LNCAP (cell line): ENCODE measurements around the gene TNFAIP3.

Experiments used
- TF ChIP-seq, protein P1 (sequence below): fragments of 450-650 bp; IDR thresholded peaks from 2 replicates; pipeline ENCODE4 v1.5.1; 2017; ENCODE audit warnings: mild to moderate bottlenecking

Gene TNFAIP3

DNA sequence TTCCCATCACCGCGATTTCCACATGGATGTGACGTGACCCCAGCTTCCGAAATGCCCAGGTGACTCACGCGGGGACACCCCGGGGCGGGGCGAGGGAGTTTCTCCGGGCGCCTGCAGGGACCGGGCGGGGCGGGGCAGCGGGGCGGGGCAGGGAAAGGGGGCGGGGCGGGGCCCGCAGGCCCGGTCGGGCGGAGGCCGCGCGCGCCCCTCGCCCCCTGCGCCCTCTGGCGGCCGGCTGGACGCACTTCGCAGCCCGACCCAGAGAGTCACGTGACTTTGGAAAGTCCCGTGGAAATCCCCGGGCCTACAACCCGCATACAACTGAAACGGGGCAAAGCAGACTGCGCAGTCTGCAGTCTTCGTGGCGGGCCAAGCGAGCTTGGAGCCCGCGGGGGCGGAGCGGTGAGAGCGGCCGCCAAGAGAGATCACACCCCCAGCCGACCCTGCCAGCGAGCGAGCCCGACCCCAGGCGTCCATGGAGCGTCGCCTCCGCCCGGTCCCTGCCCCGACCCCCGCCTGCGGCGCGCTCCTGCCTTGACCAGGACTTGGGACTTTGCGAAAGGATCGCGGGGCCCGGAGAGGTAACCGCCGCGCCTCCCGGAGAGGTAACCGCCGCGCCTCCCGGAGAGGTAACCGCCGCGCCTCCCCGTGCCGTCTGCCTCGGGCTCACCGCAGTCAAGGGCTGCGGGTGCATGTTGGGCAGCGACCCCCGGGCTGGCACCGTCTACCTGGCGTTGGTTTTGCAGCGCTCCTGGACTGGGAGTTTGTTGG lies at the start of gene TNFAIP3:
TNFAIP3 (plus strand) TSS at position 346 of the 771 bp plus-strand sequence. CDS start 3,969 bp downstream, outside the sequence.
- TF ChIP-seq, protein P1, sequence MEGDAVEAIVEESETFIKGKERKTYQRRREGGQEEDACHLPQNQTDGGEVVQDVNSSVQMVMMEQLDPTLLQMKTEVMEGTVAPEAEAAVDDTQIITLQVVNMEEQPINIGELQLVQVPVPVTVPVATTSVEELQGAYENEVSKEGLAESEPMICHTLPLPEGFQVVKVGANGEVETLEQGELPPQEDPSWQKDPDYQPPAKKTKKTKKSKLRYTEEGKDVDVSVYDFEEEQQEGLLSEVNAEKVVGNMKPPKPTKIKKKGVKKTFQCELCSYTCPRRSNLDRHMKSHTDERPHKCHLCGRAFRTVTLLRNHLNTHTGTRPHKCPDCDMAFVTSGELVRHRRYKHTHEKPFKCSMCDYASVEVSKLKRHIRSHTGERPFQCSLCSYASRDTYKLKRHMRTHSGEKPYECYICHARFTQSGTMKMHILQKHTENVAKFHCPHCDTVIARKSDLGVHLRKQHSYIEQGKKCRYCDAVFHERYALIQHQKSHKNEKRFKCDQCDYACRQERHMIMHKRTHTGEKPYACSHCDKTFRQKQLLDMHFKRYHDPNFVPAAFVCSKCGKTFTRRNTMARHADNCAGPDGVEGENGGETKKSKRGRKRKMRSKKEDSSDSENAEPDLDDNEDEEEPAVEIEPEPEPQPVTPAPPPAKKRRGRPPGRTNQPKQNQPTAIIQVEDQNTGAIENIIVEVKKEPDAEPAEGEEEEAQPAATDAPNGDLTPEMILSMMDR, result peak; percentile 83

DNA sequence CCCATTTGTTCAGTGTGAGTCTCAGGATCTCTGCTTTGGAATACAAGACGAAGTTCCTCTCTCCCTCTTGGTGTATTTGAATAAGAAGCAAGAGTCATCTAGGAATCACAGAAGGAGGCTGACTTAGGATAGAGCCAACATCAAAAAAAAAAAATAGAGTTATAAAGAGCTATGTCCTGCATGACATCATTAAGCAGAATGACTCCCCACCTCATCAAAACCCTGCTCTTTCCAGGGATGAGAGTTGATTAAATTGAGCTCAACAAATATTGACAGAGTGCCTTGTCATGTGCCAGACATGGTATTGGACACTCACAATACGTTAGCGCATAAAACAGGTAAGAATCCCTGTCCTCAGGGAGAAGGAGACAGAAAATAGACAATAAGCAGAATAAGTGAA lies 48.6 kb upstream of the TNFAIP3 start:
- TF ChIP-seq, protein P1, result no peak

DNA sequence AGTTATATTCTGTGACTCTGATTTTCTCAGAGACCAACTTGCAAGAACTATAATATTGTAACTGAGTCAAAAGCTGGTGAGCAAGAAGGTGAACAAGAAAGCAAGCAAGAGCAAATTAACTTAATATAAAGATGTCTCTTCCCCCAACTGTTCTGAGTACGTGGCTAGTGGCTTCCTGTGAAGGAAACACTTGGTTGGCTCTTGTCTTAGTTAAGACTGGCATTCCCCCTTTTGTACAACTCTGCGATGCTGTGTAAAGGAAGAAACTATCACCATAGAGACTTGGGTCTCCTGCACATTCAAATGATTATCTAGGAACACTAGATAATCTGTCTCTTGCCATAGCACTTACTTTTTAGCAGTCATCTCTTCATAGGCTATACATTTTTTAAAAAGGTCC lies 47.3 kb upstream of the TNFAIP3 start:
- TF ChIP-seq, protein P1, result no peak

DNA sequence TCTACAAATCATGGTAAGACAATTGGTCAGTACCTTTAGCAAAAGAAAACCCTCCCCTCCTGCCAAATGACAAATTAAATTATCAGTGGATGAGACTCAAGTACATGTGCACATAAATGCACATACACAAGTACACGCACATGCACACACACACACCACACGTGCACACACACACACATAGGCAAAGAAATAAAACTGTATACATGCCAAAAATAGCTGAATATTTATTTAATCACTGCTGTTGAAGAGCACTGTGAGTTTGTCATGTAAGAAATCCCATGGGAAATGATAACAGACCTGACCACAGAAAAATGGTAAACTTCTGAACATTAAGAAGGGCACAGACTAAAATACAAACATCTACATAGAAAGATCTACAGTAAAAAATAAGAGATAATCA lies 46.6 kb upstream of the TNFAIP3 start:
- TF ChIP-seq, protein P1, result no peak

DNA sequence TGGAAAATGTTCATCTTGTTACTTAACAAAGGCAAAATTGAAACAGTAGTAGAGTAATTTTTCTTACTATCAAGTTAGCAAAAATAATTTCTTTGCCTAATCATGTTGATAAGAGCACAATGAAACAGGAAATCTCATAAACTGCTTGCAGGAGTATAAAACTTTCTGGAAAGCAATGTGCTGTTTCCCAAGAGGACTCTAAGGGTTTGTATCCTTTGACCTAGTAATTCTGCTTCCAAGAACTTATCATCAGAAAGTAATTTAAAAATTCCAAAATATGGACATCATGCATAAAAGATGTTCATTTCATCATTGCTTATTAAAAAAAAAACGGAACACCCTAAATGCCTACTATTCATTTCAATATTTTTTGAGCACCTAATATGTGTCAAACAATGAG lies 46.1 kb upstream of the TNFAIP3 start:
- TF ChIP-seq, protein P1, result no peak

DNA sequence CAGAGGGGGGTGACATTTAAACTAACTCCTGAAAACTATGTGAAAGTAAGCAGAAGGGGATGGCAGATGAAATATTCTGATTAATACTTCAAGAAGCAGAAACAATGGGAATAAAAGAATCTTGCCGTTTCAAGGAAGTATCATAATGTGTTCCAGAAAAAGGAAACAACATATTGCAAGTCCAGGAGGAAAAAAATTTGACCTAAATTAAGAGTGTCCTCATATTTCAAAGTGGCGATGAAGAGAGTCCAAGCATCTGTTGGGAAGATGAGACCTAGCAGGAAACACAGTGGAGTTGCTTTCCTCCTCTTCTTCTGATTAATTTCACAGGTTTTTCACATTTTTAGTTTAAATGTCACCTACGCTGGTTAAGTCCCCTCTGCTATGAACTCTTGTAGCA lies 45.6 kb upstream of the TNFAIP3 start:
- TF ChIP-seq, protein P1, result no peak

DNA sequence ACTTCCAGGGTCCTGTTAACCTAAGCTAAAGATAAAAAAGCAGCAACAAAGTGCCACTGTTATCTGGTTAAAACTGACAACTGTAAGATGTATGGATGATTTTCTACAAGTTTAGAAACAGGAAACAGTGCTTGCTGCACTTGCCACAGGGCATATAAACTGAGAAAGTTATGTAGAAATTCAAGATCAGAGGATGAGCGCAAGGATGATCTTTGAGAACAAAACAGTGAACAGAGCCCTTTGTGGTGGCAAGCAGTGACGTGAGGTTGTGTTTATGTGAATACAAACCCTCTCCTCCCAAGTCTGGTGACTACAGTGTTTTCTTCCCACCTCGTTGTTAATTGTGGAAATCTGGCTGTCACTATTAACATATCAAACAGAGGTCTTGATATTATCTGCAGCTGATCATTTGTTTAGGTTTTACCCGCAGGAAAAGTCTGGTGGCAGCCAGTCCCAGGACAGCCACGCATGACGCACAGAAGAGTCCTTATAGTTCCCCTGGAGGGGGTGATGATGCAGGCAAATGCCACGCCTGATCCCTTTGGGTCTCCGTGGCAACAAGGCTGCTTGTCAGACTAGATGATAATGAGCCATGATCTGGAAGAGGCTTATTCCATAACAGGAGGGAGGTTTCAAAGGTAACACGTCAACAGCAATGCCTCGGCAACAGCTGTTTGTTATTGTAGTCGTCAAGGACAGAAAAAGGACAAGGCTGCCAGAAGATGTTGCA lies 43.1 kb upstream of the TNFAIP3 start:
- TF ChIP-seq, protein P1, result no peak
